Measurements from ENCODE around the gene TADA1. TPM values are rescaled to one million over a fixed set of nuclear protein-coding genes. Genes with fewer than 3 reads are reported as not detected.

TADA1 gene
- total RNA-seq, 1 donor from 2014 or later, result 14.2 TPM

Other genes starting within 250 kb of the TADA1 start
- gene POGK, start 36.8 kb downstream of the TADA1 start, total RNA-seq, result 10.1 TPM
- gene ILDR2, start 99.3 kb upstream of the TADA1 start, total RNA-seq, result 3.3 TPM
- gene MAEL, start 113.0 kb upstream of the TADA1 start, total RNA-seq, result 0.86 TPM
- gene GPA33, start 214.1 kb upstream of the TADA1 start, total RNA-seq, result 0.20 TPM
- gene STYXL2, start 217.8 kb upstream of the TADA1 start, total RNA-seq, result not detected